SW 1271 (cell line): ENCODE results near the gene CDH4.
"Not testable (repeated sequence)": the region's sequence is repeated elsewhere in the genome, so short reads cannot be mapped to it uniquely, and the experiment has no call there.

Experiments
- DNase-seq, 2 experiments: peaks; one replicate each; lab custom pipeline; 2025; lab: John Stamatoyannopoulos, UW

CDH4 gene

GRCh38 chr20:61459266-61459665 is 207.2 kb downstream of the CDH4 start:
- DNase-seq = no peak

DNA sequence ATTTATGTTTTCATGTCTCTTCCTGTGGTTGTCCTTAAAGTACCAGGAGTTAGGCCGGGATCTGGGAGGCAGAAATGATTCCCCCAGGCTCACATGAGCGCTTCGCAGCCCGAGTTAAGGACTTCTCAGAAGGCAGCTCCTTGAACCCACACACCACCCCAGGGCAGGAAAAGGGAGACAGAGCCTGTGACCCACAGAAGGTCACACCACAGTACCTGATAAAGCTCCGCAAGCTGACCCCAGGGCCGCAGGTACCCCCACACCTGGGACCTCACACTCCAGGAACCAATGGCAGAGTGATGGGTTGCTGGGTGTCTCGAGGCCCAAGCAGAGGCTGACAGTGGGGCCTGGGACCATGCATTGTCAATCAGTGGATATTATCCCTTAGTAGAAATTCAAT is 207.6 kb downstream of the CDH4 start:
- DNase-seq = no peak

GRCh38 chr20:61460261-61461052 is 208.4 kb downstream of the CDH4 start:
- DNase-seq = no peak

- no peak for DNase-seq
Measured at GRCh38 chr20:61461461-61461860, 209.4 kb downstream of the CDH4 start.

- DNase-seq = no peak
Measured at GRCh38 chr20:61464307-61465303, 212.5 kb downstream of the CDH4 start.

DNA sequence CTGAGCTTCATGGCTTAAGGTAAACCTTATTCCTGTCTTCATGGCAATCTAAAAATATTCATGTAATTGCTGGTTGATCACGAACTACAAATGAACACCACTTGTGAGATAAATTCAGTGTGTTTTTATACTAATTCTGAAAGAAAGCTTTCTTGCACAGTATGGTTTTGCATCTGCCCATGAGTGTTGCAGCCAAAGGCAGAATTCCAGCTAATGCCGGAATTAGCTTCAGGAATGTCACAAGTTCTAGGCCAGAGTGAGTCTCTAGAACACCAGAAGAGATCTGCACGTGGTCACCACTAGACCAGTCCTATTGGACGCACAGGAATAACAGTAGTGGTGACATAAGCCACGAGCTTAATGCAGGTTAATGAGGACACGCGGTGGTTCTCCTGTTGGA is 223.7 kb downstream of the CDH4 start:
- no peak for DNase-seq

DNA sequence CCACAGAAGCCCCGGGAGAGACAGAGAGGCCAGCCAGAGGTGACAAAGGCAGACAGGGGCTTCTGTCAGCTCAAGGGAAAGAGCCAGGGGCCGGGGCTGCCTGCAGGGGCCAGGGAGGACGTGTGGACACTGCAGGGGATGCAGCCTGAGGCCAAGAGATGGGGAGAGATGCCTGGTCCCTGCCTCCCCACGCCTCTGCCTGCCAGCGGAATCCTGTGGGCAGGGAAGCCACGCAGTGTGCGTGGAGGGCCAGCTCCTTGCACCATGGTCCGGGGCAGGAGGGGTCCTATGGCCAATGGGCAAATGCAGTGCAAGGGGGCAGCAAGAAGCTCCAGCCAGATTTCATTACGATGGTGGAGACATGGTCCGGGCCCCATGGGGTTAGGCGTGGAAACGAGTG is 224.9 kb downstream of the CDH4 start:
- DNase-seq = no peak

- DNase-seq = no peak
Measured at GRCh38 chr20:61477451-61477861, 225.4 kb downstream of the CDH4 start.

GRCh38 chr20:61478094-61478493 is 226.0 kb downstream of the CDH4 start:
- no peak for DNase-seq

- no peak for DNase-seq
Measured at GRCh38 chr20:61478611-61479305, 226.7 kb downstream of the CDH4 start.

- DNase-seq = not testable (repeated sequence)
Measured at GRCh38 chr20:61479433-61479832, 227.4 kb downstream of the CDH4 start.

GRCh38 chr20:61480158-61480825 is 228.2 kb downstream of the CDH4 start:
- DNase-seq = no peak

GRCh38 chr20:61482056-61482887 is 230.2 kb downstream of the CDH4 start:
- DNase-seq = no peak

GRCh38 chr20:61482901-61483300 is 230.8 kb downstream of the CDH4 start:
- DNase-seq = no peak

GRCh38 chr20:61483336-61484067 is 231.4 kb downstream of the CDH4 start:
- no peak for DNase-seq

- DNase-seq = no peak
Measured at GRCh38 chr20:61486198-61486597, 234.1 kb downstream of the CDH4 start.

- no peak for DNase-seq
Measured at GRCh38 chr20:61487346-61487996, 235.4 kb downstream of the CDH4 start.

DNA sequence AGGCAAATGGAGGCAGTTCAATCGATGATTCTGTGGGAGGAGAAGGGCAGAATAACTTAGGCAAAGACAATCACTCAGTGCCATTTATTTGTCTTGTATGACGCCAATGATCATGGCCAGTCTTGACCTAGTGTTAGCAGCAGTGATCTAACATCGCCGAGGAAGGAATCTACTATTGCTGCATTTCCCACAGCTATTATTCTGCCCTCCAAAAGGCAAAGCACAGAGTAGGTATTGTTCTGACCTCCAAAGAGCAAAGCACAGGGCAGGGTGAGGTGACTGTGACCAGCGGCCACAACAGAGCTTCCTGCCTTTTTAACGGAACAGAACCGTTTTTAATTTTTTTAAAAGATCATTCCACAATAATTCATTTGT is 235.9 kb downstream of the CDH4 start:
- DNase-seq = no peak

DNA sequence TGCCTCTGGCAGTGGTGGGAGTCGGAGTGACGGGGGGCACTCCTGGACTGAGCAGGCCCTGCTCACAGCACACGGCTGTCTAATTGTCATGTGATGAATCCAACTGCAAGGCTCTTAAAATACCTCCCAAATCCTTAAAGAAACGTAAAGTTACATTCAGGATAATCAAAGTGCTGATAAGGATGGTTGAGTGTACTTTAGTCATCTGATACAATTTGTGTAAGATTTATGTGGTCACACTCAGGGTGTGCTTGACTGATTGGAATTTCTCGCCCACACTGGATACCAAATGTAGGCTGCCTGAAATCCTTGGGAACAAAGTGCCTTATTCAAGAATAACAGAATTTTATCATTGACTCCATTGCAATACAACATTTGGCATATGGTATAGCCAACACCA is 238.7 kb downstream of the CDH4 start:
- DNase-seq = no peak

- no peak for DNase-seq
Measured at GRCh38 chr20:61492065-61492464, 240.0 kb downstream of the CDH4 start.
